ENCODE data around the gene H2AZ1. TPM values are rescaled to one million over a fixed set of nuclear protein-coding genes. Genes with fewer than 3 reads are reported as not detected.
A peak's percentile ranks its signal among the peaks of the same experiment; 100 is the strongest.
"Not testable (repeated sequence)": the region's sequence is repeated elsewhere in the genome, so short reads cannot be mapped to it uniquely, and the experiment has no call there.

H2AZ1 gene
- 614 and 655 TPM in 2 replicates for total RNA-seq (2014; rRNA removed; shearing (Covaris generic); ENCODE audit: low replicate concordance)

- in situ Hi-C loops (cut with HindIII; ENCODE audit: low pct_unique_long_range_greater_than_20kb, low sequenced_read_pairs): no loop called here
- peak; percentile 94 for DNase-seq (ENCODE audit: low read depth)
Measured at GRCh38 chr4:99949999-99950912, at the start of gene H2AZ1. Gene H2AZ1, minus strand, starts transcription at chr4:99950275. Its CDS starts 105 bp downstream, at chr4:99950170.

- peak; percentile 46 for DNase-seq (ENCODE audit: low read depth)
- in situ Hi-C loops (cut with HindIII; ENCODE audit: low pct_unique_long_range_greater_than_20kb, low sequenced_read_pairs): no loop called here
Measured at GRCh38 chr4:99998062-99998867, 48.2 kb upstream of the H2AZ1 start.

- in situ Hi-C loops (cut with HindIII; ENCODE audit: low pct_unique_long_range_greater_than_20kb, low sequenced_read_pairs): no loop called here
- DNase-seq (ENCODE audit: low read depth): no peak
Measured at GRCh38 chr4:99991741-99992140, 41.7 kb upstream of the H2AZ1 start.

- in situ Hi-C loops (cut with HindIII; ENCODE audit: low pct_unique_long_range_greater_than_20kb, low sequenced_read_pairs): no loop called here
- DNase-seq (ENCODE audit: low read depth): no peak
Measured at GRCh38 chr4:99987681-99988080, 37.6 kb upstream of the H2AZ1 start.

GRCh38 chr4:99986792-99987191 is 36.7 kb upstream of the H2AZ1 start:
- no peak for DNase-seq (ENCODE audit: low read depth)
- in situ Hi-C loops (cut with HindIII; ENCODE audit: low pct_unique_long_range_greater_than_20kb, low sequenced_read_pairs): no loop called here

GRCh38 chr4:99983289-99983943 is 33.3 kb upstream of the H2AZ1 start:
- in situ Hi-C loops (cut with HindIII; ENCODE audit: low pct_unique_long_range_greater_than_20kb, low sequenced_read_pairs): no loop called here
- no peak for DNase-seq (ENCODE audit: low read depth)

GRCh38 chr4:99979872-99980271 is 29.8 kb upstream of the H2AZ1 start:
- in situ Hi-C loops (cut with HindIII; ENCODE audit: low pct_unique_long_range_greater_than_20kb, low sequenced_read_pairs): no loop called here

GRCh38 chr4:99971453-99972111 is 21.5 kb upstream of the H2AZ1 start:
- no peak for DNase-seq (ENCODE audit: low read depth)
- in situ Hi-C loops (cut with HindIII; ENCODE audit: low pct_unique_long_range_greater_than_20kb, low sequenced_read_pairs): no loop called here

More at GRCh38 chr4:99979872-99980271, 29.8 kb upstream of the H2AZ1 start:
- DNase-seq (ENCODE audit: low read depth): no peak

- in situ Hi-C loops (cut with HindIII; ENCODE audit: low pct_unique_long_range_greater_than_20kb, low sequenced_read_pairs): no loop called here
- no peak for DNase-seq (ENCODE audit: low read depth)
Measured at GRCh38 chr4:99968330-99968729, 18.3 kb upstream of the H2AZ1 start.

GRCh38 chr4:99966692-99967091 is 16.6 kb upstream of the H2AZ1 start:
- no peak for DNase-seq (ENCODE audit: low read depth)
- in situ Hi-C loops (cut with HindIII; ENCODE audit: low pct_unique_long_range_greater_than_20kb, low sequenced_read_pairs): no loop called here

GRCh38 chr4:99965674-99966350 is 15.7 kb upstream of the H2AZ1 start:
- in situ Hi-C loops (cut with HindIII; ENCODE audit: low pct_unique_long_range_greater_than_20kb, low sequenced_read_pairs): no loop called here
- no peak for DNase-seq (ENCODE audit: low read depth)

GRCh38 chr4:99965173-99965572 is 15.1 kb upstream of the H2AZ1 start:
- in situ Hi-C loops (cut with HindIII; ENCODE audit: low pct_unique_long_range_greater_than_20kb, low sequenced_read_pairs): no loop called here
- no peak for DNase-seq (ENCODE audit: low read depth)

GRCh38 chr4:99961711-99962110 is 11.6 kb upstream of the H2AZ1 start:
- no peak for DNase-seq (ENCODE audit: low read depth)
- in situ Hi-C loops (cut with HindIII; ENCODE audit: low pct_unique_long_range_greater_than_20kb, low sequenced_read_pairs): no loop called here

GRCh38 chr4:99960648-99961047 is 10.6 kb upstream of the H2AZ1 start:
- in situ Hi-C loops (cut with HindIII; ENCODE audit: low pct_unique_long_range_greater_than_20kb, low sequenced_read_pairs): no loop called here
- no peak for DNase-seq (ENCODE audit: low read depth)

GRCh38 chr4:99958207-99958606 is 8.1 kb upstream of the H2AZ1 start:
- in situ Hi-C loops (cut with HindIII; ENCODE audit: low pct_unique_long_range_greater_than_20kb, low sequenced_read_pairs): not testable (repeated sequence)

GRCh38 chr4:99950913-99951254 is 809 bp upstream of the H2AZ1 start:
- in situ Hi-C loops (cut with HindIII; ENCODE audit: low pct_unique_long_range_greater_than_20kb, low sequenced_read_pairs): no loop called here
- no peak for DNase-seq (ENCODE audit: low read depth)

More at GRCh38 chr4:99958207-99958606, 8.1 kb upstream of the H2AZ1 start:
- DNase-seq (ENCODE audit: low read depth): not testable (repeated sequence)

GRCh38 chr4:99949034-99949998 is 759 bp downstream of the H2AZ1 start:
- in situ Hi-C loops (cut with HindIII; ENCODE audit: low pct_unique_long_range_greater_than_20kb, low sequenced_read_pairs): no loop called here
- peak; percentile 93 for DNase-seq (ENCODE audit: low read depth)
